HG02840 (cell line): ENCODE data around the gene BRCC3.
A peak's percentile ranks its signal among the peaks of the same experiment; 100 is the strongest.

Experiments used
- ATAC-seq: cut with Tn5 transposase; IDR thresholded peaks from one replicate; pipeline ENCODE4 v1.9.1; 2021; ENCODE audit warnings: mild to moderate bottlenecking, moderate library complexity, moderate number of reproducible peaks; ENCODE audit not compliant: unreplicated experiment, low FRiP score

Gene BRCC3

DNA sequence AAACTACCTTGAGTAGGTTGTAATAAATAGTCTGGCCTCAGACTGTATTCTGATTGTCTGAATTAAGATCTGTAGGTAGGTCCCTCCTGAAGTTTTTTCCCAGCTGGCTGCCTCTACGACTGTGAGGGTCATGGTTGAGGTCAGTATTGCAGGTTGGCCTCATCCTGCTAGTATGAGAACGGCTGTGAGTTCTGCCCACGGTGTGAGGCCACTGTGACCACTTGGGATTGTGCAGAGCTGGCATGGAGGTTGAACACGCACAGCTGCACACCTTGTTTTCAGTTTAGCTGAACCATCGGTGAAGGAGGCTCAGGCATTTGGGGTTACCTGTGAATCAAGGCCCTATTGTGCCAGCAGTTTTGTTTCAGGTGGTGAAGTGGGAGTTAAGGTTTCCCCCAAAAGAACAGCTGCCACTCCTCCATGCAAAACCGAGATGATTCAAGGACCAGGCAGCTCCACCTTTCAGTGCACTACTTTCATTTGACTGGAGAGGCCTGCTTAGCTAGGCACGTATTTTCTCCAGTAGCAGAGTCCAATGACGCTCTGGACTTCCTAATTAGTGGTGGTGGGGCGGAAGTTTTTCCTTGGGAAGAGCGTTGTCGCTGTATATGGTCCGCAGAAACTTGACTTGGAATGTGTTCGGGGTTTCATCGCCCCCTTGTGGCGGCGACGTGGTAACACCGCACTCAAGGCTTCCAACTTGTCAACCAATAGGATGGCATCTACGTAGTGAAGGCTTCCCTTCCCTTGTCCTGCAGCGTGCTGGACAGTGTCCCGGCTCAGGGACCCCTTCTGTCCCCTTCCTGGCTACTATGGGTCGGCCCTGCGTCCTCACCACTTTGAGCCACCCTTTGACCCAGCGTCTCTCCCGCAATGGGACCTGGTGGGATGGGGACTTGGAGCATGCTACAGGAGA is 14.2 kb upstream of the BRCC3 start:
- ATAC-seq: peak; percentile 79

DNA sequence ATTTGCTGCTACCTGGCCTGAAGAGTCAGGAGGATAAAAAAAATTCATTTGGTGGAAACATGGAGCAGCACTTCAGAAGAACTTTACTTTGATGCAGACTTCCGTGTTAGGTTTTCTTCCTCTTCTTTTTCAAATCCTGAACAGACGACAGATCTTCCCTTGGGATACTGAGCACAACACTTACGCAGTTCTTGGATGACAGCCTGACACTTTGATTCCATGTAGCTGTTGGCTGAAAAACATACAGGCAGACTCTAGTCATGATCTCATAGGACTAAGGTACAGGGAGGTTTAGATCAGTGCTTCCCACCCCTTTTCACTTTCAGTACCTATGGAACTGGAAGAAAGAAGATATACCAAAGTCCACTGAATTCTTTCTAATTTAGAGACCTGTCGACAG is 9.5 kb upstream of the BRCC3 start:
- ATAC-seq: no peak

DNA sequence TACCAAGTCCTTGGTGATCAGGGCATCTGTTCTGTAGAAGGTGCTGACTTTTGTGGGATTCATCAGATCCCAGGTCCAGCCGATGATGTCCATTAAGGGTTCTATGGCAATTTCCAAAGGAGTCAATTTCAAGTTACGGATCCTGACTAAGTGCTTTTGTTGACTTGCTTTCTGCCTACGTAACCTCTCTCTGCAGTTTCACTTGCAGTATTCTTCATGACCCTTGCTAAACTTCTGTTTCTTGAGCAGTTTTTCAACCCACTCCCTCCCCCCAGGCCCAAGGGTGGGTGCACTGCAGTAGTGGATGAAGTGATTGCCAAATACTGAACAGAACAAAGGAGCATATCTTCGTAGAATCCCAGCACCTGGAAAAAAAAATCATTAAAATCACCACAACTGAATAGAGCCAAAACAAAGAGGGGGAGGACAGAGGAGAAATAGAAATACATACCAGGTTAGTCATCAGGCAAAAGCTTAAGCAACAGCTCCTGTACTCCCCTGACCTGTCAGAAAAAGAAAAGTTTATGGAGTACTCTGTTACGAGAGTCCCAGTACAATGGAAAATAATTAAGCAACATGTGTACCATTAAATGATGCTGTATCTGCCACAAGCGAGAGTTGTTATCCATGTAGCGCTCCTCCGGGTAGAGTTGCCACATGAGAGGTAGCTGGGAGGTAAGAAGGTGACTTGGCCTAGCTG is 6.1 kb upstream of the BRCC3 start:
- ATAC-seq: no peak

DNA sequence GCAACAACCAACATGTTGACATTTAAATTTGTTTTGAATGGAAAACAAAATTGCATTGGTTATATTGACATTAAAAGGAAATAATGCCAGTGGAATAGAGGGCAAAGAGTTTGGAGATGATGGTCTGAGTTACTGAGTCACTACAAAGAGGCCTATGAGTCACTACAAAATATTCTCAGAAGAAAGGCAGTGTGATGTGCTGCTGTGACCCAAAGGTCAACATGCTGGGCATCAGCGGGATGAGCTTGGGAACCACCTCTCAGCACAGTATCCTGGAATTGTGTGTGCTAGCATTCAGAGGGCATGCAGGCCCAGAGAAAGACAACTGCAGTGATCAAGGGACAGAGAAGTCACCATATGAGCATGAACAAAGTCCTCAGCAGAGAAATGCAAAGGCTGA is 3.1 kb upstream of the BRCC3 start:
- ATAC-seq: no peak

DNA sequence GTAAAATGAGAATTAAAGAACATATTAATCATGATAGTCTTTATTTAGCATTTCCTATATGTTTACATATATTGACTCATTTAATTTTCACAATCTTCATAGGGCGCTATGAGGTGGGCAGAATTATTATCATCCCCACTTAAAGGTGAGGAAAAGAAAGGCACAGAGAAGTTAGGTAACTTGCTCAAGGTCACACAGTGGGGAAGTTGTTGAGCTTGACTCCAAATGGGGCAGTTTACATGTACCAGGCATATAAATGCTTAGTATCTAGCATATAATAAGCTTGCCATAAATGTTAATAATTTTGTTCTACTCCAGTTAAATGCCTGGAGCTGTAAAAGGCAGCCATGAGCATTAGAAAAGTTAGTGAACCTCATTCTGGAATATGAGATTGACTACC is 1.9 kb upstream of the BRCC3 start:
- no peak for ATAC-seq

DNA sequence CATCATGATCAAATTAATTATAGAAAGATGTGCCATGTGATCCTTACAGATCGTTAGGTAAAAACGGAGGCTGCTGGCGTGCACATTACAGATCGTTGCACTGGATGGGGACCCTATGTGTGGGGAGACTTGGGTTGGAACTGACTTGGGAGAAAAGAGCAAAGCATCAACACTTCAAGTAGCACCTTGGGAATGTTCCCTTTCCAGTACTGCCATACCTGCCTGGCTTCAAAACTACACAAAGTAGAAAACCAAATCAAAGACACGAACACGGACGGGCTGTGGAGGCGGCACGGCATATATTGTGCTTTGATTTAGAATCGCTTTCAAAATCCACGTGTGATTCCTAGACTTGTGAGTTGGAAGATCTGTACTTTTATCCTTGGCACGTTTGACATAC is 1.3 kb upstream of the BRCC3 start:
- ATAC-seq: no peak

DNA sequence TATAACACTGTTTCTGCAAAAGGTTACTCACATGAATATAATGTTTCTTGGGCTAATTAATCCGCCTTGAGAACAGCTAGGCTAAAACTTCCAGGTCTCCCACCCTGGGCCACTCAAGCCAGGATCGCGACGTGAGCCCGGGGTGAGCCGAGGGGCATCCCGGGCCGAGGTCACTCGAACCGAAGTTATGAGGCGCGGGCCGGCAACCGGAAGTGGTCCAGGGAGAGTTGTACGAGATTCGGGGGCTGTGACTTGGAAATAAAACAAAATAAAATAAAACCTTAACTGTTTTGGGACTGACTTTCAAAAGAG is 689 bp upstream of the BRCC3 start:
- peak; percentile 31 for ATAC-seq

DNA sequence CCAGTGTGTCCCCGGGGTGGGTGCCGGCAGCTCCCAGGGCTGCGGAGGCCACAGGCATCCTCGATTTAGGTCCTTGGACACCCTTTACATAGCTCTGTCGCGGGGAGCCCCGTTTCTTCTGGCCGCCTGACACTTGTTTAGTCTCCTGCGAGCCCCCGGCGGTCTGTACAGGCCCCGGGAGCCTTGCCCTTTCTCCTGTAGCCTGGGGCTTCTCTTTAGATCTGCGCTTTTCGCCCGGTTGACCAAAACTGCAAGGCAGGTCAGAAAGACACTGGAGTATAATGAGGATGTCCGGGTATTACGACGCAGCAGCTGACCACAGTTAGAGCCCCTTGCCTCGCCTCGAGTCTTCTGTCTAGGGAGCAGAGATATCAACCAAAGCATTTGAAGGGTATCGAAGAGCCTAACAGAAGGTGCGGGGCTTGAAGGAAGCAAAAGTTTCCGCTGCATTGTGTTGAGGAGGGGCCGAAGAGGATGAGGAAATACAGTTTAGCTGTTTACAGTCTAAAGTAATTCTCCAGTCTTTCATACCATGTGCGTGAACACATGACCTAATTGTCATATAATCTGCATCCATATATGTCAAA is 479 bp downstream of the BRCC3 start:
- peak; percentile 19 for ATAC-seq

DNA sequence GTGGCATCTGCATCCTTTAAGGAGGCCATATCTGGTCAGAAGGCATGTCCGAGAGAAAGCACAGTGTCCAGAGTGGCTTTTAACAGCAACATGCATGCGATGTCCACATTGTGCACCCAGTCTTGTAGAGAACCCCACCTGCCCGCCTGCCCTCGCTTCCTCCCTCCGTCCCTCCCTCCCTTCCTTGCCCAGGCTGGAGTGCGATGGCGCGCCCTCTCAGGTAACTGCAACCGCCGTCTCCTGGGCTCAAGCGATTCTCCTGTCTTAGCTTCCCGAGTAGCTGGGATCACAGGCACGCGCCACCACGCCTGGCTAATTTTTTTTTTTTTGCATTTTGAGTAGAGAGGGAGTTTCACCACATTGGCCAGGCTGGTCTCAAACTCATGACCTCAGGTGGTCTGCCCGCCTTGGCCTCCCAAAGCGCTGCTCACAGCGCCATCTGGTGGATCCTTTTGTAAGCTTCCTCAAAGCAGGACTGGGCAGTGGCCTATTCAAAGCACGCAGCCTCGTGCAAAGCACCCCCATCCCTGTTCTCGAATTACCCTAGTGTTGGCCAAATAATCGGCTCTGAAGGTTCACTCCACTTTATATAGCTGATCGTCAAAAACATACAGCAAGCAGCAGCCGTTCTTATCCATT is 15.0 kb downstream of the BRCC3 start:
- ATAC-seq: no peak

DNA sequence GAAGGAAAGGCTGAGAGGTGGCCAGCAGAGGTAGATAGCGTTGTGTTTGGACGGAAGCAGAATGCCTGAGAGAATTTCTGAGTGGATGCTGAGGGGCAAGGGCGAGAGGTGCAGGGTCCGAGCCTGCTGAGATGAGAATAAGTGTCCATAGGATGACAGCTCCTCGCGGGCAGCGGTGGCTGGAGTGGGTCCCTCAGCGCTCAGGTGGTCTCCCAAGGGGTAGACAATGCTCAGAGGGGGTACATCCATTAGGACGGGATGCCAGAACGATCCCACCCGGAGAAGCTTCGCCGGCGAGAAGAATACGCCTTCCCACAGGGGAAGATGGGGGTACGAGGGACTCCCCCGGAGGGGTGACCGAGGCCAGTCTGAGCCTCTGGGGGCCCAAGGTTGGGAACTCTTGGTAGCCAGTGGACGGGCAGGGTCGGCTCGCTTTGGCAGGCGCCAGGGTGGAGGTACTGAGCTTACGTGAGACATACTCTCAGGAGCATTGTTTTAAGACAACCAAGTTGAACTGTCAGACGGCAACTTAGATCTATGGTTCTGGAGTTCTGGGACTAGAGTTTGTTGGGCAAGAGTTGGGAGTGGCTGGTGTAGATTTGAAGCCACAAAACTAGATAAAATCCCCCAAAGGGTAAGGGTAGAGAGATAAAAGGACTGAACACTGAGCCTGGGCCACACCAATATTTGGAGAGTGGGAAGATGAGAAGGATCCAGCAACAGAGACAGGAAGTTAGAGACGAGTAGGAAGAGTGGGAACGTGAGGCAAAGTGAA is 15.8 kb downstream of the BRCC3 start:
- no peak for ATAC-seq

DNA sequence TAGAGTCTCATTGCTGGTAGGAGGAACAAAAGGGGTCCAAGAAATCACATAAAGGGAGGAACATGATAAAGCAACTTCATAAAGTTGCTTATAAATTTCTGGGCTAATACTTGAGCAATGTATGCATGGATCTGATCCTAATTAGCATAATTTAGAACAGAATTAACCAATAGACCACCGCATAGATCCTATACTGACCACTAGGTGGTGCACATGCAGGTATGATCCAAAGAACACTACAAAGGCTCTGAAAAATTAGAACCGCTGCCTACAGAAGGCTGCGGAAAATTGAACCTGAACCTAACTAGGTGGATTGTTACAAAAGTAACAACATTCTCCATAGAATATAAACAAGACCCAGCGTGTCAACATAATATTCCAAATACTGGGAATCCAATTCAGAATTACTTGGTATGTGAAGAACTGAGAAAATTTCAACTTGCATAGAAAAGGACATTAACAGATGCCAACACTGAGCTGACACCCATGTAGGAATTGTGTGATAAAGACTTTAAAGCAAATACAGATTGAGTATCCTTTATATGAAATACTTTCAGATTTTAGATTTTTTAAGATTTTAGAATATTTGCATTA is 23.3 kb downstream of the BRCC3 start:
- ATAC-seq: no peak

DNA sequence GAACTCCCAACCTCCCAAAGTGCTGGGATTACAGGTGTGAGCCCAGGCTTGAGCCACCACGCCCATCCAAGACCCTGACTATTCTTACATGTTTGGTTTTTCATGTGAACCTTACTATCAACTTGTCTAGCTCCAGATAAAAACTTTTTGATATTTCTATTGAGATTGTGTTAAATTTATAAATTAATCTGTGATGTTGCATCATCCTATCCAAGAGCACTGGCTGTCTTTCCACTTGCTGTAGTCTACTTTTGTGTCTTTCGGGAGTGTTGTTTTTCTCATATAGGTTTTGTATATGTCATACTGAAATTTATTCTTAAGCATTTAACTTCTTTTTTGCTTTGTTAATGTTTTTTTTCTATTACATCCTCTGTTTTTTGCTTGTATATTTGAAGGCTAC is 34.6 kb downstream of the BRCC3 start:
- ATAC-seq: no peak

DNA sequence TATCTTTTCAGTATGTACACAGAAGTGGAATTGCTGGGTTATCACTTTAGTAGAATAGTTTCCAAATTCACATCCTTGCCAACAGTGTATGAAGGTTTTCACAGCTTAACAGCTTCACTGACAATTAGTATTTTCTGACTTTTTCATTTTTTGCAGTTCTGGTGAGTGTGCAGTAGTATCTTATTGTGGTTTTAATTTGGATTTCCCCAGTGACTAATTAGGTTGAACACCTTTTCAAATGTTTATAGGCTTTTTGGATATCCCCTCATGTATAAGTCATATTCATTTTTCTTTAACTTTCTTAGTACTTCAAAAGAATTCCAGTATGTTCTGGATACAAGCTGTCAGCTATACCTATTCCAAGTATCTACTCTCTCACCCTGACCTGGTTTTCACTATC is 37.1 kb downstream of the BRCC3 start:
- no peak for ATAC-seq

DNA sequence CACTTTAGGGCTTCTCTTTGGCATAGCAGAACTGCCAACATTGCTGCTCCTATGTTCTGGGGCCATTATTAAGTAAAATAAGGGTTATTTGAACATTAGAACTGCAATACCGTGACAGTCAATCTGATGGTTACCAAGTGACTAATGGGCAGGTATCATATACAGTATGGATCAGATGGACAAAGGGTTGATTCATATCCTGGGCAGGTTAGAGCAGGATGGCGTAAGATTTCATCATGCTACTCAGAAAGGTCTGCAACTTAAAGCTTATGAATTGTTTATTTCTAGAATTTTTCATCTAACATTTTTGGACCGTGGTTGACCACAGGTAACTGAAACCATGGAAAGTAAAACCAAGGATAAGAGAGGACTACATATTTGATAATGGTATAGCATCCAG is 40.9 kb downstream of the BRCC3 start:
- ATAC-seq: no peak

DNA sequence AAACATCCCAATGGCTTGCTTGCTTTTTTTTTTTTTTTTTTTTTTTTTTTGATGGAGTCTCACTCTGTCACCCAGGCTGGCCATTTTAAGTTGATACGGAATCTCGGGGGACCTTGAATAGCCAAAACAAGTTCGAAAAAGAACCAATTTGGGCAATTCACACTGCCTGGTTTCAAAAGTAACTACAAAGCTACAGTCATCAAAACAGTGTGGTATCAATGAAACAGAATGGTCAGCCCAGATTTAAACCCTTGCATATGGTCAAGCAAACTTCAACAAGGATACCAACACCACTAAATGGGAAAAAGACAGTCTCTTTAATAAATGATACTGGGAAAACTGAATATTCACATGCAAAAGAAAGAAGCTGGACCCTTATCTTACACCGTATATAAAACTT is 41.8 kb downstream of the BRCC3 start:
- no peak for ATAC-seq

DNA sequence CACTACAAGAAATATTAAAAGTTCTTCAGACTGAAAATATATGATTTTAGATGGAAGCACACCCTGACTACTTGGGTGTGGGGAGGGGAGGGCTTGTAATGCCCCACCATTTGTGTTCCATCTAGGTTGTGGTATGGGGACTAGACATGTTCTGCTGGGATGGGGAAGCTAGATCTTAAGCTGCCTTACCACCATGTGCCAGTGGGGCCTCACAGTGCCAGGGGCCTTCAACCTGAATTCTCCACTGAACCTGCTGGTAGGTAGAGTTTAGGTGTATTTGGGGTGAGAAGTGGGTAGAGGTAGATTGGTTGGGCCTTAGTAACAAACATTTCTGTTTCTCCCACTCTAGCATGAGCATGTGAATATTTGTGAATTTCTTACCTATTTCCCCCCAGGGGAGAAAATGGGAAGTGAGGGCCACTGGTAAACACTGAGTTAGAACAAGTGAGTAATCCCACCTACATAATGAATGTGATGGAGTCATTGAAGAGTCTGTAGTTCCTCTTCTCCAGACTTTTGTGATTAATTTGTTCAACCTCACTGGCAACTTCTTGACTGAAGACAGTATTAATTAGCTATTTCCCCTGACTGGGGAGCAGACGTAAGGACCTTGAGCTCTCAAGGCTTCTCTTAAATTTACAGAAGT is 44.0 kb downstream of the BRCC3 start:
- no peak for ATAC-seq

DNA sequence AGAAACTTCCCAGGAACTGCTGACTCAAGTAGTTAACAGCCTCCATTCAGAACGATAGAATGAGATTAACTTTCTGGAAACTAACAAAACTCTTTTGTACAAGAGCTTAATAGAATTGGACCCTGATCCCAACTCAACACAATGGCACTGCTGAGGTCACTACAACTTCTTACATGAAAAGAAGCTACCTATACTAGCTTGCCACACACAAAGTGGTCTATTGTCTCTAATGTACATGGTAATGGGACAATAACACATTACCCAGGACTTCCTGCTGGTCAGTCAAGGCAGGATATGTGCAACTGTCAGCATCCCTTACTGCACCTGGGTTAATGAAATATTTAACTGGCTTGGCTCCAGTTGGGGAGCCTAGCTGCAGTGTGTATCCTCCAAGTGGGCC is 56.2 kb downstream of the BRCC3 start:
- no peak for ATAC-seq

DNA sequence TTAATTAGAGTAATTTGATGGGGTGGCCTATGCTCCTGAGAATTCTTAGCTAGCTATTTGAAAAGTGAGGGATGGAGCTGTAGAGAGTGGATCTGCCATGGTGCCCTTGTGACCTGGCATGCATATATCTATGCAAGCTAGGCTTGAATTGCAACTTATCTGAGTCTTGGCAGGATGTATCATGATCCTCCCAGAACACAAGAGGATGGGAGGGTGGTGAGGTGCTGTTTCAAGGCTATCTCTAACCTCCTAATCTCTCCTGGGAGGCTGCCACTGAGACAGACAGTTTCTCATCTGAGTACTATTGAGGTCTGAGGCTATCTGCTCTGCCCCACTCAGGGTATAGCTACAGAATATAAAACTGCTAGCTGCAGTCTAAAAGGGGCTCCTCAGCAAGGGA is 56.6 kb downstream of the BRCC3 start:
- no peak for ATAC-seq

DNA sequence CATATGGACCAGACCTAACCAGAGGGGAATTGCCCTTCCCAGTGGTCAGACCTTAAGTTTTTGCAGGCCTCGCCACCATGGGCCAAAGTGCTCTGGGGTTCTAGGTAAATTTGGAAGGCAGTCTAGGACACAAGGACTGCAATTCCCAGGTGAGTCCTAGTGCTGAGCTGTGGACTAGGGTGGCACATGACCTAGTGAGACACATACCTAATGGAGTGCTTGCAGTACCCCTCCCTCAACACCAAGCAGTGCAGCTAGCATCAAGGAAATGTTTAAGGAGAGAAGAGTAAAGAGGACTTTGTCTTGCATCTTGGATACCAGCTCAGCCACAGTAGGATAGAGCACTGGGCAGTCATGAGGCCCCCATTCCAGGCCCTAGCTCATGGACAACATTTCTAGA is 60.8 kb downstream of the BRCC3 start:
- ATAC-seq: no peak

DNA sequence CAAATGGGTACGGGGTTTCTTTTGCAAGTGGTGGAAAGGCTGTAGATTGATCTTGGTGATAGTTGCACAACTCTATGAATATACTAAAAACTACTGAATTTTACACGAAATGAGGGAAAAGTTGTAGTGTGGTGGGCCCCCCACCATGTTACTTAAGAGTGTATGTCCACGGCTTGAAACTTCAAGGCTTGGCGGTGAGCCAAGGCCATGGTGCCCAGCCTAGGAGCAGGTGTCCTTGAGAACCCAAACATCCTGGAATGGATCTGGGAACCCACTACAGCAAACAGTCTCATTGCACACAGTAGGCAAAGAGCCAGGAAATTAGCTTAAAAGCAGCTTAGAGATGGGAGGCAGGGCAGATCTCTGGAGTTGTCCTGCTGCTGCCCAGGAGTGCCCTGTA is 62.9 kb downstream of the BRCC3 start:
- no peak for ATAC-seq
